Loucy (cell line): ENCODE measurements around the gene TMEM132D.

ENCODE experiments used
- H2AFZ ChIP-seq: fragments of 200-600 bp; sonication (generic); 2 replicates; pipeline ENCODE4 v1.6.0; 2016; ENCODE audit warnings: antibody characterized with exemption, mild to moderate bottlenecking, low read length, moderate library complexity
- H3F3A ChIP-seq: fragments of 200-600 bp; 2 replicates; pipeline ENCODE4 v1.6.0; 2016; ENCODE audit warnings: antibody characterized with exemption, low read depth, mild to moderate bottlenecking
- H3K27me3 ChIP-seq: fragments of 200-600 bp; sonication (generic); 2 replicates; pipeline ENCODE4 v1.6.1; 2014; ENCODE audit warnings: low read length, mild to moderate bottlenecking; ENCODE audit not compliant: insufficient read depth, poor library complexity, severe bottlenecking
- H3K36me3 ChIP-seq: fragments of 200-600 bp; sonication (generic); 2 replicates; pipeline ENCODE4 v1.6.1; 2016; ENCODE audit warnings: low read length; ENCODE audit not compliant: insufficient read depth
- H3K4me1 ChIP-seq: fragments of 200-600 bp; sonication (generic); 2 replicates; pipeline ENCODE4 v1.5.1; 2014; ENCODE audit warnings: low read length, mild to moderate bottlenecking; ENCODE audit not compliant: insufficient read depth, poor library complexity, severe bottlenecking
- H3K4me2 ChIP-seq: fragments of 200-600 bp; sonication (generic); 2 replicates; pipeline ENCODE4 v1.6.0; 2014; ENCODE audit warnings: antibody characterized with exemption, low read length, low read depth, mild to moderate bottlenecking; ENCODE audit not compliant: poor library complexity, severe bottlenecking
- H3K4me3 ChIP-seq: fragments of 200-600 bp; sonication (generic); 2 replicates; pipeline ENCODE4 v1.5.1; 2014; ENCODE audit warnings: low read length, mild to moderate bottlenecking, mixed read lengths; ENCODE audit not compliant: poor library complexity, severe bottlenecking
- H3K79me2 ChIP-seq: fragments of 200-600 bp; sonication (generic); 2 replicates; pipeline ENCODE4 v1.6.1; 2014; ENCODE audit warnings: low read length; ENCODE audit not compliant: insufficient read depth
- H3K9ac ChIP-seq: fragments of 200-600 bp; sonication (generic); 2 replicates; pipeline ENCODE4 v1.6.0; 2014; ENCODE audit warnings: mild to moderate bottlenecking, low read depth, low read length, moderate library complexity; ENCODE audit not compliant: poor library complexity, severe bottlenecking
- H3K9me2 ChIP-seq: fragments of 200-600 bp; sonication (generic); replicated peaks from 2 replicates; pipeline ENCODE4 v1.6.1; 2016; ENCODE audit warnings: low read depth, low read length, mixed read lengths
- H3K9me3 ChIP-seq: fragments of 200-600 bp; sonication (generic); 2 replicates; pipeline ENCODE4 v1.6.1; 2014; ENCODE audit warnings: mild to moderate bottlenecking, antibody characterized with exemption, low read length, low read depth; ENCODE audit not compliant: insufficient read depth
- H4K20me1 ChIP-seq: fragments of 200-600 bp; sonication (generic); 2 replicates; pipeline ENCODE4 v1.6.0; 2014; ENCODE audit warnings: antibody characterized with exemption, low read length, mild to moderate bottlenecking; ENCODE audit not compliant: insufficient read depth, poor library complexity, severe bottlenecking
- CTCF ChIP-seq: fragments of 200-600 bp; sonication (generic); conservative IDR thresholded peaks from 2 replicates; pipeline ENCODE4 v1.5.1; 2014; ENCODE audit warnings: mild to moderate bottlenecking, antibody characterized with exemption, low read length
- EZH2phosphoT487 ChIP-seq: fragments of 200-600 bp; IDR thresholded peaks from 2 replicates; pipeline ENCODE4 v1.6.1; 2018; ENCODE audit warnings: antibody characterized with exemption, mild to moderate bottlenecking, moderate library complexity, borderline replicate concordance

The TMEM132D gene

GRCh38 chr12:129083121-129083840 is 820.5 kb downstream of the TMEM132D start:
- Histone ChIP-seq H3K9ac (no peak overlapping the region), H2AFZ (no peak overlapping the region), H3K4me1 (no peaks in the 10 kb centered on the region), H3K79me2 (no peaks in the 10 kb centered on the region), H3F3A (no peaks in the 10 kb centered on the region), H3K36me3 (no peaks in the 10 kb centered on the region), H3K27me3 (no peaks in the 10 kb centered on the region), H4K20me1 (no peaks in the 10 kb centered on the region), H3K9me2 (no peaks in the 10 kb centered on the region), H3K9me3 (no peaks in the 10 kb centered on the region; the same call in 1 of the 2 replicates), H3K4me3 (no peak overlapping the region), H3K4me2 (no peak overlapping the region)
- no peak for TF ChIP-seq EZH2phosphoT487
- TF ChIP-seq CTCF = no peak

GRCh38 chr12:129082441-129082840 is 821.4 kb downstream of the TMEM132D start:
- Histone ChIP-seq H3K4me2 (no peak overlapping the region), H3K79me2 (no peaks in the 10 kb centered on the region), H2AFZ (no peak overlapping the region), H3K27me3 (no peaks in the 10 kb centered on the region), H3F3A (no peaks in the 10 kb centered on the region), H3K9me3 (no peaks in the 10 kb centered on the region; the same call in 1 of the 2 replicates), H3K36me3 (no peaks in the 10 kb centered on the region), H4K20me1 (no peaks in the 10 kb centered on the region), H3K4me1 (no peaks in the 10 kb centered on the region), H3K9ac (no peak overlapping the region), H3K9me2 (no peaks in the 10 kb centered on the region), H3K4me3 (no peak overlapping the region)
- TF ChIP-seq CTCF (no peak), EZH2phosphoT487 (no peak)

GRCh38 chr12:129081755-129082250 is 822.0 kb downstream of the TMEM132D start:
- H2AFZ ChIP-seq = no peak overlapping the region
- no peak overlapping the region for H3K9ac ChIP-seq
- H3K79me2 ChIP-seq = no peaks in the 10 kb centered on the region
- no peak overlapping the region for H3K4me2 ChIP-seq
- no peaks in the 10 kb centered on the region for H3F3A ChIP-seq
- no peaks in the 10 kb centered on the region; the same call in 1 of the 2 replicates for H3K9me3 ChIP-seq
- H3K4me1 ChIP-seq = no peaks in the 10 kb centered on the region
- H3K4me3 ChIP-seq = no peak overlapping the region
- TF ChIP-seq EZH2phosphoT487 (no peak), CTCF (no peak)
- H3K9me2 ChIP-seq = no peaks in the 10 kb centered on the region
- H3K36me3 ChIP-seq = no peaks in the 10 kb centered on the region
- no peaks in the 10 kb centered on the region for H3K27me3 ChIP-seq
- no peaks in the 10 kb centered on the region for H4K20me1 ChIP-seq
